NCI-H748 (cell line): ENCODE measurements around the gene ZNF513.
"Not testable (repeated sequence)": the region's sequence is repeated elsewhere in the genome, so short reads cannot be mapped to it uniquely, and the experiment has no call there.

Experiments used
- DNase-seq: peaks from one replicate; lab custom pipeline; 2025; ENCODE audit not compliant: unreplicated experiment; lab: John Stamatoyannopoulos, UW

The ZNF513 gene

GRCh38 chr2:27362678-27363420 lies 17.7 kb downstream of the ZNF513 start:
- DNase-seq: no peak

DNA sequence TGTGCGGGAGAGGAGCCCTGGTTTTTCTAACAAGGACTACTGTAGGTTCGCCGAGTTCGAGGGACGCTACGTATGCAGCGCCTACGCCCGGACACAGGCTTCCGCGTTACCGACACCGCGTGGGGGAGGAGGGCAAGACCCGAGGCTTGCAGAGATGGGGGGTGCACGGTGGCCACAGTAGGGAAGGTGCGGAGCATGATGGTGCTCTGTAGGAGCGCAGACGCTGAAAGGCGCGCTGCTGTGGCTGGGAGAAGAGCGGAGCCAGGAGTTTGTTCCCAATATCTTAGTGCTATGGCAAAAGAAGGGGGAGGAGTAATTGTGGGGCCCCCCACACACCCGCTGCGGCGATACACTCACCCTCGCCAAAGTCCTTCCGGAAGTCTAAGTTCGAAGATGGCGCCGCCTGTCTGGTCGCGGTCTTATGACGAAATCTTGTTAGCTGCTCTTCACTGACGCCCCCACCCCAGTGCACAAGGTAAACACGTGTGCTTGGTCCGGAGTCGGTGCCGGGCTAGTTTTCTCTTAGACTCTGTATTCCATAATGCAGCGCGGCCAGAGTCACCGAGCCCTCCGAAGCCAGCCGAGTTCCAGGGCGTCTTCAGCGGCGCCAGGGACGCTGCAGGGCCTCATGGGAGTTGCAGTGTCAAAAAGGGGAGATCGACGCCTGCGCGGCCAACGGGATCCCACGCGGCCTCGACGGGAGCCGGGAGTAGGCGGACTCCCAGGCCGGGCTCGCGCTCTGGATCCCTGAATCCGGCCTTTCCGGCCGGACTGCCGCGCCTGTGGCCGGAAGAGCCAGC lies 24.0 kb downstream of the ZNF513 start, which contains the start of gene GTF3C2:
GTF3C2 (minus strand) TSS at position 383 of the 800 bp plus-strand sequence. CDS start 13,210 bp downstream, outside the sequence.
- peak; percentile 99 for DNase-seq

- peak; percentile 73 for DNase-seq
These were observed 24.5 kb downstream of the ZNF513 start for GRCh38 chr2:27356056-27356381.

GRCh38 chr2:27354597-27354927 lies 26.0 kb downstream of the ZNF513 start:
- DNase-seq: no peak

- DNase-seq: no peak
These were observed 26.6 kb downstream of the ZNF513 start for GRCh38 chr2:27353762-27354596.

DNA sequence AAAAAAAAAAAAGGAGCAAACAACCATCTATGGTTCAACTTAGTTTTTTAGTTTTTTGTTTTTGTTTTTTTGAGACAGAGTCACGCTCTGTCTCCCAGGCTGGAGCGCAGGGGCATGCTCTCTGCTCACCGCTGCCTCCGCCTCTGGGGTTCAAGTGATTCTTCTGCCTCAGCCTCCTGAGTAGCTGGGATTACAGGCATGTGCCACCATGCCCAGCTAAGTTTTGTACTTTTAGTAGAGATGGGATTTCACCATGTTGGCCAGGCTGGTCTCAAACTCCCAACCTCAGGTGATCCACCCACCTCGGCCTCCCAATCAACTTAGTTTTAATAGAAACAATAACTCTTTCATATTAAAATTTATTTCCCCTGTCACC lies 27.2 kb downstream of the ZNF513 start:
- DNase-seq: not testable (repeated sequence)

- no peak for DNase-seq
These were observed 28.5 kb downstream of the ZNF513 start for GRCh38 chr2:27351802-27352598.

DNA sequence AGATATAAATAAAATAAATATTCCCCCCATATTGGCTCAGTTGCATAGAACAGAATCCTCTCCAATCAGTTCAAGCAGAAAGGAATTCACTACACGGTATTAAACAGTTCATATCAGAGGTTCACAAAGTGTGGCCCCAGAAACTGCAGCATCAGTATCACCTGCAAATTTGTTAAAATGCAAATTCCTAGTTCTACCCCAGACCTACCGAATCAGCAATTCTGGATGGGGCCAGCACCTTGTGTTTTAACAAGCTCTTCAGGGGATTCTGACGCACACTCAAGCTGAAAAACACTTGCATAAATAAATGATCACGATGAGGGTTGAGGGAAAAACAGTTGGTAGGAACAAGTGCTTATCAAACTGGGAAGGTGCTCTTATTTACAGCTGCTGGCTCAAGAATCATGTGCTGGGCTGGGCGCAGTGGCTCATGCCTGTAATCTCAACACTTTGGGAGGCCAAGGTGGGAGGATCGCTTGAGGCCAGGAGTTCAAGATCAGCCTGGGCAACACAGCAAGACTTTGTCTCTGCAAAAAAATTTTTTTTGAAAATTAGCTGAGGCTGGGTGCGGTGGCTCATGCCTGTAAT lies 30.3 kb downstream of the ZNF513 start:
- no peak for DNase-seq

DNA sequence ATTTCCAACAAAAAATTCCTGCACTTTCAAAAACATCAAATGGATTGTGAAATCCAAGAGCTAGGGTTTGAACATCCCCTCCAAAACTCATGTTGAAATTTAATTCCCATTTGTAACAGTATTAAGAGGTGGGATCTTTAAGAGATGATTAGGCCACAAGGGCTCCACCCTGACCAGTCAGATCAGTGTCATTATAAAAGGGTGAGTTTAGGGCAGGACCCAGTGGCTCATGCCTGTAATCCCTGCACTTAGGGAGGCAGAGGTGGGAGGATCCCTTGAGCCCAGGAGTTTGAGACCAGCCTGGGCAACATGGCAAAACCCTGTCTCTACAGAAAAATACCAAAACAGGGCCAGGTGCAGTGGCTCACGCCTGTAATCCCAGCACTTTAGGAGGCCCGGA lies 32.9 kb downstream of the ZNF513 start:
- DNase-seq: no peak

GRCh38 chr2:27336173-27336572 lies 44.4 kb downstream of the ZNF513 start:
- DNase-seq: no peak

DNA sequence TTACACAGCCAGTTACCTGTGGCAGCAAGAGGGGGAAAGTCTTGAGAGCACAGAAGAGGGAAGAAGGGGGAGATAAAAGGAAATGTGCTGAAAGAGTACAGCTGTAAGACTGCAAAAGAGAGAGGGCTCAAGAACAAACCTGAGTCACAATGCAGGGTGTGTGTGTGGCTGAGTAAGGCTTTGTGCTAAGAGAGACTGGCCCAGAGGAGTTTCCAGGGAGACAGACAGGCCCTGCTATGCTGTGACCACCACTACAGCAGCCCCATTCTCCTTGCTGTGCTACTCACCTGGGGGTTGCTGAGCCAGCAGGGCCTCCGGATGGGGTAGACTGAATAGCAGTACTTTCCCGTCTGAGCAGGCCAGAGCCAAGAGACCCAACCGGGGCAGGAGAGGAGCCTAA lies 45.2 kb downstream of the ZNF513 start:
- no peak for DNase-seq
